K562 (cell line): ENCODE results near the gene LY6G5B. TPM values are rescaled to one million over a fixed set of nuclear protein-coding genes. Genes with fewer than 3 reads are reported as not detected.

Experiments
- ARNT ChIP-seq, 2 experiments: fragments of 450-650 bp; IDR thresholded peaks; 2 replicates each; pipeline ENCODE4 v1.6.1; 2016; ENCODE audit warnings: mild to moderate bottlenecking in 1 of 2
- BCOR ChIP-seq: fragments of 450-650 bp; IDR thresholded peaks from 2 replicates; pipeline ENCODE4 v1.6.1; 2016
- CAMTA2 ChIP-seq: fragments of 250-450 bp; sonication (Bioruptor Pico); conservative IDR thresholded peaks from 2 replicates; pipeline ENCODE4 v1.5.1; 2022
- CBFA2T3 ChIP-seq: fragments of 450-650 bp; IDR thresholded peaks from 2 replicates; pipeline ENCODE4 v1.6.1; 2017
- FOXK2 ChIP-seq, 2 experiments: fragments of 450-650 bp; IDR thresholded peaks in 1 of 2; conservative IDR thresholded peaks in 1 of 2; 2 replicates each; pipeline ENCODE4 v1.6.1; 2016; ENCODE audit warnings: low read depth in 2 of 2, mild to moderate bottlenecking in 1 of 2
- GATA2 ChIP-seq: sonication (generic); formaldehyde crosslinking; IDR thresholded peaks from 2 replicates; pipeline ENCODE4 v1.4.0; 2020; ENCODE audit warnings: mild to moderate bottlenecking, missing genetic modification reagents
- HDAC1 ChIP-seq, 2 experiments: fragments of 450-650 bp; IDR thresholded peaks; 2 replicates each; pipeline ENCODE4 v1.6.1; 2016 to 2017; ENCODE audit warnings: inconsistent platforms in 1 of 2, mild to moderate bottlenecking in 1 of 2, moderate library complexity in 1 of 2
- HDAC2 ChIP-seq: fragments of 450-650 bp; IDR thresholded peaks from 2 replicates; pipeline ENCODE4 v1.6.1; 2016; ENCODE audit warnings: mild to moderate bottlenecking
- HLTF ChIP-seq: fragments of 450-650 bp; IDR thresholded peaks from 2 replicates; pipeline ENCODE4 v1.6.1; 2016
- HNRNPUL1 ChIP-seq: fragments of 200-400 bp; formaldehyde crosslinking; IDR thresholded peaks from 2 replicates; pipeline ENCODE4 v1.6.1; 2017; ENCODE audit warnings: low read length
- HOXB6 ChIP-seq: fragments of 250-450 bp; sonication (Bioruptor Pico); IDR thresholded peaks from 2 replicates; pipeline ENCODE4 v1.5.1; 2022; ENCODE audit warnings: mild to moderate bottlenecking, borderline replicate concordance
- POLR2A ChIP-seq: fragments of 450-650 bp; conservative IDR thresholded peaks from 2 replicates; pipeline ENCODE4 v1.6.1; 2016
- PPARD ChIP-seq: fragments of 250-450 bp; sonication (Bioruptor Pico); IDR thresholded peaks from 2 replicates; pipeline ENCODE4 v1.8.0; 2022; ENCODE audit warnings: inconsistent platforms, mild to moderate bottlenecking, moderate library complexity
- RHOXF2B ChIP-seq: fragments of 250-450 bp; sonication (Bioruptor Pico); conservative IDR thresholded peaks from 2 replicates; pipeline ENCODE4 v1.5.1; 2021
- TRIM24 ChIP-seq, 2 experiments: fragments of 450-650 bp; IDR thresholded peaks; 2 replicates each; pipeline ENCODE4 v1.6.1; 2016
- ZC3H8 ChIP-seq: fragments of 450-650 bp; IDR thresholded peaks from 2 replicates; pipeline ENCODE4 v1.6.1; 2017
- ZNF644 ChIP-seq: fragments of 200-800 bp; sonication (Bioruptor generic); IDR thresholded peaks from 2 replicates; pipeline ENCODE4 v1.6.1; 2016; ENCODE audit warnings: low read depth, missing genetic modification characterization, missing compliant biosample characterization
- polyA plus RNA-seq, 8 experiments: library from polyadenylated mRNA; depleted of rRNA in 4 of 8; stranded (reverse) in 5 of 8; unstranded in 3 of 8; fragments of >200 nt; fragmentation: Nextera tagmentation in 2 of 8; fragmentation: Illumina TruSeq in 1 of 8; extraction: Ambion mirVana in 2 of 8; extraction: Trizol in 1 of 8; gene quantifications; 2 replicates each; pipeline versions ENCODE4 v1.2.1 to v1.2.3, GENCODE V29; 2011 to 2014; ENCODE audit warnings: inconsistent platforms in 1 of 8, missing spikeins in 1 of 8
- total RNA-seq, 7 experiments: library from RNA; depleted of rRNA in 6 of 7; stranded (reverse); fragments of >200 nt in 6 of 7; fragmentation: Illumina TruSeq in 2 of 7; extraction: Trizol in 2 of 7; gene quantifications; 2 replicates each; pipeline versions ENCODE4 v1.2.1 to v1.2.3, GENCODE V29; 2011 to 2021; ENCODE audit warnings: low replicate concordance in 1 of 7
- TF ChIP-seq, protein P1 (sequence below): sonication (generic); formaldehyde crosslinking; IDR thresholded peaks from 2 replicates; pipeline ENCODE4 v1.8.1; 2023; ENCODE audit warnings: mild to moderate bottlenecking, missing genetic modification reagents
- TF ChIP-seq, protein P2 (sequence below): fragments of 450-650 bp; formaldehyde crosslinking; IDR thresholded peaks from 2 replicates; pipeline ENCODE4 v1.4.0; 2020; ENCODE audit warnings: mild to moderate bottlenecking, moderate library complexity
- TF ChIP-seq, protein P3 (sequence below): fragments of 200-800 bp; sonication (Bioruptor generic); IDR thresholded peaks from 2 replicates; pipeline ENCODE4 v1.6.1; 2017; ENCODE audit warnings: missing genetic modification characterization, missing compliant biosample characterization
- TF ChIP-seq, protein P4 (sequence below), 2 experiments: IDR thresholded peaks; 2 replicates each; pipeline ENCODE4 v1.6.1; 2011; ENCODE audit warnings: borderline replicate concordance in 1 of 2, control low read depth in 1 of 2, low read depth in 1 of 2, low read length in 1 of 2, mild to moderate bottlenecking in 1 of 2, mixed read lengths in 1 of 2, moderate library complexity in 1 of 2; ENCODE audit not compliant: insufficient read depth in 1 of 2, insufficient read length in 1 of 2, poor library complexity in 1 of 2, severe bottlenecking in 1 of 2; ENCODE audit errors: extremely low read depth in 1 of 2
- TF ChIP-seq, protein P5 (sequence below): sonication (generic); formaldehyde crosslinking; IDR thresholded peaks from 2 replicates; pipeline ENCODE4 v1.8.1; 2023; ENCODE audit warnings: mild to moderate bottlenecking, missing genetic modification reagents

LY6G5B gene
- total and polyA plus RNA-seq, 9 of the 15 experiments (the other 6 are each of a cell fraction or from before 2014, with no cell fraction given): 6.0 to 27.0 (median 7.5) TPM

DNA sequence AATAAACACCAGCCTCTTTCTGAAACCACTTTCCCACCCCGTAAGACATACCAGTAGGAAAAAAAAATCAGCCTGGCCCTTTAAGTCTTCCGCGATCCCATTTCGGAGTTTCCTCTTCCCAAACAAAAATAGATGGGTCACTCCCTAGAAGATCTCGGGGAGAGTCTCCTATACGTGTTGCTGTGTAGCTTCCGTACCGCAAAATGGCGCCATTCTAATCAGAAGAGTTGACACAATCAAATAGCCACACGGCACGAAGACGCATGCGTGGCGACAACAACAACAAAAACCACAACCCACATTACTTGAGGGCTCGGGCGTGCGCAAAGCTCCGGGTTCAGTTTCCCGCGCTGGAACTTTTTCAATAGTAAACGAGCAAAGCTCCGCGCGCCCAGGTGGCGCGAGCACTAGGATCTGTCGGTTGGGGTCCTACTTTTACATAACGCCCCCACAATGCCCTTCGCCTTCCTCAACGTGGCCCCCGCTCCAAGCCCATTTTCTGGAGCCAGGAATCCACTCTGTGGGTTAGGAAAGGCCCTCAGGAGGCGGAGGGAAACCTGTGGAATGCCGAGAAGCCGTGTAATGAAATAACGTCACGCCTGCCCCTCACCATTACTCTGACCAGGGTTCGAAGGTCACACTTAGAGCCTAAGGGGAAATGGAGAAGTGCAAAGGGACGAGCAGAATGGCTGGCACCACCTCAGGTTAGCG lies 4.8 kb upstream of the LY6G5B start, which contains the start of gene GPANK1 (continued):
- TF ChIP-seq, protein P1, sequence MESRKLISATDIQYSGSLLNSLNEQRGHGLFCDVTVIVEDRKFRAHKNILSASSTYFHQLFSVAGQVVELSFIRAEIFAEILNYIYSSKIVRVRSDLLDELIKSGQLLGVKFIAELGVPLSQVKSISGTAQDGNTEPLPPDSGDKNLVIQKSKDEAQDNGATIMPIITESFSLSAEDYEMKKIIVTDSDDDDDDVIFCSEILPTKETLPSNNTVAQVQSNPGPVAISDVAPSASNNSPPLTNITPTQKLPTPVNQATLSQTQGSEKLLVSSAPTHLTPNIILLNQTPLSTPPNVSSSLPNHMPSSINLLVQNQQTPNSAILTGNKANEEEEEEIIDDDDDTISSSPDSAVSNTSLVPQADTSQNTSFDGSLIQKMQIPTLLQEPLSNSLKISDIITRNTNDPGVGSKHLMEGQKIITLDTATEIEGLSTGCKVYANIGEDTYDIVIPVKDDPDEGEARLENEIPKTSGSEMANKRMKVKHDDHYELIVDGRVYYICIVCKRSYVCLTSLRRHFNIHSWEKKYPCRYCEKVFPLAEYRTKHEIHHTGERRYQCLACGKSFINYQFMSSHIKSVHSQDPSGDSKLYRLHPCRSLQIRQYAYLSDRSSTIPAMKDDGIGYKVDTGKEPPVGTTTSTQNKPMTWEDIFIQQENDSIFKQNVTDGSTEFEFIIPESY (CRISPR knock-in tag): no peak; the same call in none of the 2 replicates
- no peak for TF ChIP-seq PPARD (CRISPR knock-in tag)
- TF ChIP-seq CAMTA2: no peak
- TF ChIP-seq, protein P2, sequence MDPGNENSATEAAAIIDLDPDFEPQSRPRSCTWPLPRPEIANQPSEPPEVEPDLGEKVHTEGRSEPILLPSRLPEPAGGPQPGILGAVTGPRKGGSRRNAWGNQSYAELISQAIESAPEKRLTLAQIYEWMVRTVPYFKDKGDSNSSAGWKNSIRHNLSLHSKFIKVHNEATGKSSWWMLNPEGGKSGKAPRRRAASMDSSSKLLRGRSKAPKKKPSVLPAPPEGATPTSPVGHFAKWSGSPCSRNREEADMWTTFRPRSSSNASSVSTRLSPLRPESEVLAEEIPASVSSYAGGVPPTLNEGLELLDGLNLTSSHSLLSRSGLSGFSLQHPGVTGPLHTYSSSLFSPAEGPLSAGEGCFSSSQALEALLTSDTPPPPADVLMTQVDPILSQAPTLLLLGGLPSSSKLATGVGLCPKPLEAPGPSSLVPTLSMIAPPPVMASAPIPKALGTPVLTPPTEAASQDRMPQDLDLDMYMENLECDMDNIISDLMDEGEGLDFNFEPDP (CRISPR knock-in tag): peak; percentile 75; the same call in 1 of the 2 replicates
- TF ChIP-seq HDAC2: peak; percentile 43; the same call in 1 of the 2 replicates
- TF ChIP-seq, protein P3, sequence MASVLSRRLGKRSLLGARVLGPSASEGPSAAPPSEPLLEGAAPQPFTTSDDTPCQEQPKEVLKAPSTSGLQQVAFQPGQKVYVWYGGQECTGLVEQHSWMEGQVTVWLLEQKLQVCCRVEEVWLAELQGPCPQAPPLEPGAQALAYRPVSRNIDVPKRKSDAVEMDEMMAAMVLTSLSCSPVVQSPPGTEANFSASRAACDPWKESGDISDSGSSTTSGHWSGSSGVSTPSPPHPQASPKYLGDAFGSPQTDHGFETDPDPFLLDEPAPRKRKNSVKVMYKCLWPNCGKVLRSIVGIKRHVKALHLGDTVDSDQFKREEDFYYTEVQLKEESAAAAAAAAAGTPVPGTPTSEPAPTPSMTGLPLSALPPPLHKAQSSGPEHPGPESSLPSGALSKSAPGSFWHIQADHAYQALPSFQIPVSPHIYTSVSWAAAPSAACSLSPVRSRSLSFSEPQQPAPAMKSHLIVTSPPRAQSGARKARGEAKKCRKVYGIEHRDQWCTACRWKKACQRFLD (CRISPR knock-in tag): no peak
- TF ChIP-seq GATA2 (CRISPR knock-in tag): no peak; the same call in 1 of the 2 replicates
- TF ChIP-seq ZC3H8: peak; percentile 85
- peak in 1 of 2 experiments; percentile 62; a peak in 2 of 4 replicates for TF ChIP-seq ARNT (IDR thresholded peaks at IDR 0.05)
- peak; percentile 9 to 20; a peak in 2 of 4 replicates for TF ChIP-seq TRIM24 (IDR thresholded peaks at IDR 0.05)
- TF ChIP-seq BCOR: no peak
- TF ChIP-seq, protein P4, sequence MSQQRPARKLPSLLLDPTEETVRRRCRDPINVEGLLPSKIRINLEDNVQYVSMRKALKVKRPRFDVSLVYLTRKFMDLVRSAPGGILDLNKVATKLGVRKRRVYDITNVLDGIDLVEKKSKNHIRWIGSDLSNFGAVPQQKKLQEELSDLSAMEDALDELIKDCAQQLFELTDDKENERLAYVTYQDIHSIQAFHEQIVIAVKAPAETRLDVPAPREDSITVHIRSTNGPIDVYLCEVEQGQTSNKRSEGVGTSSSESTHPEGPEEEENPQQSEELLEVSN (IDR thresholded peaks at IDR 0.05; ENCODE audit: borderline replicate concordance in 1 of 2, extremely low read depth in 1 of 2, insufficient read depth in 1 of 2, insufficient read length in 1 of 2, low read depth in 1 of 2, low read length in 1 of 2, poor library complexity in 1 of 2, severe bottlenecking in 1 of 2): peak; percentile 98 to 100
- no peak for TF ChIP-seq CBFA2T3
- TF ChIP-seq HDAC1 (IDR thresholded peaks at IDR 0.05): peak in 1 of 2 experiments; percentile 6; a peak in 1 of 4 replicates
- peak; percentile 23; the same call in 1 of the 2 replicates for TF ChIP-seq HLTF
- TF ChIP-seq, protein P5, sequence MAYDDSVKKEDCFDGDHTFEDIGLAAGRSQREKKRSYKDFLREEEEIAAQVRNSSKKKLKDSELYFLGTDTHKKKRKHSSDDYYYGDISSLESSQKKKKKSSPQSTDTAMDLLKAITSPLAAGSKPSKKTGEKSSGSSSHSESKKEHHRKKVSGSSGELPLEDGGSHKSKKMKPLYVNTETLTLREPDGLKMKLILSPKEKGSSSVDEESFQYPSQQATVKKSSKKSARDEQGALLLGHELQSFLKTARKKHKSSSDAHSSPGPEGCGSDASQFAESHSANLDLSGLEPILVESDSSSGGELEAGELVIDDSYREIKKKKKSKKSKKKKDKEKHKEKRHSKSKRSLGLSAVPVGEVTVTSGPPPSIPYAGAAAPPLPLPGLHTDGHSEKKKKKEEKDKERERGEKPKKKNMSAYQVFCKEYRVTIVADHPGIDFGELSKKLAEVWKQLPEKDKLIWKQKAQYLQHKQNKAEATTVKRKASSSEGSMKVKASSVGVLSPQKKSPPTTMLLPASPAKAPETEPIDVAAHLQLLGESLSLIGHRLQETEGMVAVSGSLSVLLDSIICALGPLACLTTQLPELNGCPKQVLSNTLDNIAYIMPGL (CRISPR knock-in tag): no peak; the same call in 1 of the 2 replicates
- no peak; the same call in 1 of the 2 replicates for TF ChIP-seq ZNF644 (tag)
- TF ChIP-seq HNRNPUL1: no peak; the same call in 1 of the 2 replicates
- TF ChIP-seq POLR2A: peak; percentile 97
- TF ChIP-seq FOXK2 (conservative IDR thresholded peaks at IDR 0.05 in 1 of 2, IDR thresholded peaks at IDR 0.05 in 1 of 2; ENCODE audit: low read depth in 2 of 2): peak; percentile 98 to 99
- TF ChIP-seq RHOXF2B: no peak
- no peak for TF ChIP-seq HOXB6 (CRISPR knock-in tag)
